Neutrophil (primary cell): Measurements from ENCODE around the gene FSTL4.

Experiments
- H3K27ac ChIP-seq: fragments of 200-600 bp; sonication (generic); 2 replicates; pipeline ENCODE4 v1.5.1; 2016; ENCODE audit warnings: mild to moderate bottlenecking, moderate library complexity
- H3K27me3 ChIP-seq: fragments of 200-600 bp; sonication (generic); 2 replicates; pipeline ENCODE4 v1.6.0; 2016; ENCODE audit warnings: mild to moderate bottlenecking
- H3K36me3 ChIP-seq: fragments of 200-600 bp; sonication (generic); 2 replicates; pipeline ENCODE4 v1.5.1; 2017
- H3K4me1 ChIP-seq, 2 experiments: fragments of 200-600 bp in 1 of 2; sonication (generic) in 1 of 2; 1 replicate in 1 of 2; 2 replicates in 1 of 2; pipeline versions ENCODE4 v1.5.1 to v1.6.1; 2013 to 2016; ENCODE audit warnings: low read depth in 1 of 2, low read length in 1 of 2, mild to moderate bottlenecking in 1 of 2, moderate library complexity in 1 of 2; ENCODE audit not compliant: control insufficient read depth in 1 of 2, insufficient read depth in 1 of 2
- H3K4me3 ChIP-seq, 2 experiments: fragments of 200-600 bp in 1 of 2; sonication (generic) in 1 of 2; 1 replicate in 1 of 2; 2 replicates in 1 of 2; pipeline ENCODE4 v1.5.1; 2013 to 2016; ENCODE audit warnings: low read depth in 1 of 2, low read length in 1 of 2, mild to moderate bottlenecking in 1 of 2, moderate library complexity in 1 of 2
- H3K9me3 ChIP-seq: fragments of 200-600 bp; sonication (generic); 2 replicates; pipeline ENCODE4 v1.5.1; 2016
- TF ChIP-seq, protein P1 (sequence below): fragments of 200-600 bp; sonication (generic); IDR thresholded peaks from 2 replicates; pipeline ENCODE4 v1.5.1; 2016; ENCODE audit warnings: antibody characterized with exemption

Gene FSTL4

DNA sequence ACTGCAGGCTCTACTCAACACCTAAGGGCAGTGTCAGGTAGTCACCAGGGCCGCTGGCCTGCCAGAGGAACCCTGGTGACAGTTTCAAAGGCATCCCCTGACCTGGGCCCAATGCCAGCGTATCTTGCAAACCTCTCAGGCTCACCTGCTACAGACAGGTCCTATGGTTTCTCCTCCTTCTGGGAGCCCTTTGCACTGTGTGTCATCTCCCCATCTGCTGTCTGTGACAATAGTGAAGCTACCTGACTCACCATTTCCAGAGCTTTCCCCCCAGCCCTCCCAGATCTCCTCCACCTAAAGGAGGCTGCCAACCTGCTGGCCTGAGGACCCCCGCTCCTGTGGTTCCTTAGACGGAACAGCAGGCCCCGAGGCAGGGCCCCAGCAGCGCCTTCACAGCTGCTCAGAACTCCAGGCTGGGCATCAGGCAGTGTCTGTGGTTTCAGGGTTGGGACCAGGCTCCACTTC, 203.1 kb downstream of the FSTL4 start:
- TF ChIP-seq, protein P1, sequence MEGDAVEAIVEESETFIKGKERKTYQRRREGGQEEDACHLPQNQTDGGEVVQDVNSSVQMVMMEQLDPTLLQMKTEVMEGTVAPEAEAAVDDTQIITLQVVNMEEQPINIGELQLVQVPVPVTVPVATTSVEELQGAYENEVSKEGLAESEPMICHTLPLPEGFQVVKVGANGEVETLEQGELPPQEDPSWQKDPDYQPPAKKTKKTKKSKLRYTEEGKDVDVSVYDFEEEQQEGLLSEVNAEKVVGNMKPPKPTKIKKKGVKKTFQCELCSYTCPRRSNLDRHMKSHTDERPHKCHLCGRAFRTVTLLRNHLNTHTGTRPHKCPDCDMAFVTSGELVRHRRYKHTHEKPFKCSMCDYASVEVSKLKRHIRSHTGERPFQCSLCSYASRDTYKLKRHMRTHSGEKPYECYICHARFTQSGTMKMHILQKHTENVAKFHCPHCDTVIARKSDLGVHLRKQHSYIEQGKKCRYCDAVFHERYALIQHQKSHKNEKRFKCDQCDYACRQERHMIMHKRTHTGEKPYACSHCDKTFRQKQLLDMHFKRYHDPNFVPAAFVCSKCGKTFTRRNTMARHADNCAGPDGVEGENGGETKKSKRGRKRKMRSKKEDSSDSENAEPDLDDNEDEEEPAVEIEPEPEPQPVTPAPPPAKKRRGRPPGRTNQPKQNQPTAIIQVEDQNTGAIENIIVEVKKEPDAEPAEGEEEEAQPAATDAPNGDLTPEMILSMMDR, result no peak
- H3K4me3 ChIP-seq, result no peak overlapping the region
- H3K4me1 ChIP-seq, result no peaks in the 10 kb centered on the region
- H3K27me3 ChIP-seq, result peaks cover 34% of the 10 kb centered on the region
- H3K9me3 ChIP-seq, result no peaks in the 10 kb centered on the region
- no peaks in the 10 kb centered on the region for H3K36me3 ChIP-seq
- no peak overlapping the region for H3K27ac ChIP-seq

DNA sequence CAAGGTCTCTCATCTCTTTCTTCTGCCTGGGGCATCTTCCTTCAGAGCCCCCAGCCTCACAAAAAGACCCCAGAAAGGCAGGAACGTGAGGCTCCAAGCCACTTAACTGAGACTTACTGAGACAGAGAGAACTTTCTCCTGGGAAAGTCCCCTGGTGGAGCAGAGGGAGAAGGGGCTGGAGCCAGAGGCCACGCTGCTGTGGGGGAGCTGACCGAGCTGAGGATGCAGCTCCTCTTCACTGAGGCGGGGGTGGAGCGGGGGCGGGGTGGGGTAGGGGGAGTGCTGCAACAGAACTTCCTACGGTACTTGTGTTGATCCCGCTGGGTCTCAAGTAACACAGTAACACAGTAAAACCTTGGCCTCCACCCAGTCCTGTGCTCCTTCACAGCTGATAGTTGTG, 204.0 kb downstream of the FSTL4 start:
- Histone ChIP-seq H3K27ac (no peak overlapping the region), H3K4me3 (no peak overlapping the region), H3K27me3 (peaks cover 27% of the 10 kb centered on the region), H3K4me1 (no peaks in the 10 kb centered on the region), H3K36me3 (no peaks in the 10 kb centered on the region), H3K9me3 (no peaks in the 10 kb centered on the region)
- TF ChIP-seq, protein P1, result no peak

DNA sequence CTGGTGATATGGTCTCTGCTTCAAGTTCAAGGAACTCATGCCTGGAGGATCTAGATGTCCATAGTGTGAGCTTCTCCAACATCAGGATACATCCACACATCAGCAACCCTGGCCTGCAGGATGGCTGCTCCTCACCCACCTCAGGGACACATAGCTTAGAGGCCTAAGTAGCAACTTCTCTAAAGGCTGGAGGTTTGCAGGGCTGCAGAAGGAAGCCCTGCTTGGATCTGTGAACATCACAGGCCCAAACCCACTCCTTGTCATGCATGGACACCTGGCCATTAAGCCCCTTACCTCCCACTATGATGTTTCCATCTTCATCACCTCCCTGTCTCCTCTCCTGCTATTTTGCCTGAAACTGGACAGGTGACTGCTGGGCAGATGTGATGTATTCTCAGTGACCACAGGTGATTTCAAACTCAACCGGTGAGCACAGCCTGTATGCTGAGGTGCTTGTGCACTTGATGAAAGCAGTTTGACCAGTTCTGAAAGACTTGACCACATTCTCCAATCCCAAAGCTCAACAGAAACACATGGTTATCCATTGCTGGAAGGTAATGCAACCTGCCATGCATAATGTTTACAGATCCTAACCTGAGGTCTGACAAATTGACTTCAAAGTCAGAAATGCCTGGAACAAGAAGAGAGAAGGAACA, 205.2 kb downstream of the FSTL4 start:
- TF ChIP-seq, protein P1, result no peak
- Histone ChIP-seq H3K4me3 (no peak overlapping the region), H3K36me3 (no peaks in the 10 kb centered on the region), H3K27me3 (peaks cover 21% of the 10 kb centered on the region), H3K9me3 (no peaks in the 10 kb centered on the region), H3K27ac (no peak overlapping the region), H3K4me1 (no peaks in the 10 kb centered on the region)

DNA sequence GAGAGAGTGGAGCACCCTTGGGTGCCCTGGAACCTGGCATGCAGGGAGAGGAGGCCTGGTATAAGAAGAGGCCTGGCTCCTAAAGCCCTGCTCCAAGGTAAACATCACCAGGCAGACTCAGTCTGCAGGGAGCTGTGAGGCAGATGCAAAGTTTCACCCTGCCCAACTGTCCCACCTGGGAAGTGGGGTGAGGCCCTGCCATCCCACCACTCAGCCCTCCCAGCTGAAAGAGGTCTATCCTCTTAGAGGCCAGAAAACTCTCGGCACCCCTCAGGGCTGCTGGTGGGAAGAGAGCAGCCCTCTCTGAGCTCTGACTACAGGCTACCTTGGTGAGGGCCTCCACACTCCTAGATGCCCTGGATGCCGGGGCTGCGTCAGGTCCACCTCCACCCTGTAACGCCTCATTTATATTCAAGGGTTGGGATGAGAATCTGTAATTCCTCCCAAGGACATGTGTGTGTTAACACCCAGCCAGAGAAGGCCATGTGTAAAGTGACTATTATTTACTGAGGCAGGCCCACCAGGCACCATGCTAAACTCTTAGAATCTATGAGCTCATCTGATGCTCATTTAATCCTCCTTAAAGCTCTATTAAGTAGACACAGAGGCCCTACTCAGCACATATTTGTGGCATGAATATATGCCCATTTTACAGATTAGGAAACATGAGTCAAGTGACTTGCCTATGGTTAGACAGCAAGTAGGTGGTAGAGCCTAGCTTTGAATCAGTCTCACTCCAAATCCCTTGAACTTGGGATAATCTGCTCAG, 205.9 kb downstream of the FSTL4 start:
- TF ChIP-seq, protein P1, result no peak

DNA sequence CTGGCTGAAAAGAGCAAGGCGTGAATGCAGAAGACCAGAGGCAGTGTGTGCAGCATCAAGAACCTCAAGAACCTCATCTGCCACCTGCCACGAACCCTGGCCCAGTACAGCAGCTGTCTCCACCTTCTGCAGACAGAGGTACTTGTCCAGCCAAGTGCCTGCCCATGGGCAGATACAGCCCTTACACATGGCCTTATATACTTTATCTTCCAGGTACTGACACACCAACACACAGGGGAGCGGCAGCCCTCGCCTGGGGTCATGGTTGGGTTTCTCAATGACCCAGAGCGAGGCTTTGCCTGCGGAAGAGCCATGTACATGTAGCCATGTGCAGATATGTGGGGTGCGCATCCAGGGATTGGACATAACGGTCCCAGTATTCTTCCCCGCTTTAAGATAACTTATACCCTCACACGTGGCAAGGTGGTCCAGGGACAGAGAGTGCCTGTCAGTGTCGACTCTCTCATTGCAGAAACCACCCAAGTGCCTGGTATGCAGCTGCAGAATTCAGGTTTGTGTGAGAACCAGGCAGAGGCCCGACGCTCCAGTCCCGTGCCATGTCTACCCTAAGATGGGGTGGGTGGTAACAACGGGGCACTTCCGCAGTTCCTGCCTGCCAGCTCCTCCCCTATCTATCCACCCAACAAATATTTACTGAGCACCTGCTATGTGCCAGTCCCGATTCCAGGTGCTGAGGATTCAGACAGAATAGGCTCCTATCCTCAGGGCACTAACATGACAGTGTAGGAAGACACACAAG, 206.9 kb downstream of the FSTL4 start:
- H3K36me3 ChIP-seq, result no peaks in the 10 kb centered on the region
- no peaks in the 10 kb centered on the region for H3K4me1 ChIP-seq
- peaks cover 6% of the 10 kb centered on the region for H3K27me3 ChIP-seq
- H3K9me3 ChIP-seq, result no peaks in the 10 kb centered on the region
- TF ChIP-seq, protein P1, result no peak
- H3K4me3 ChIP-seq, result no peak overlapping the region
- H3K27ac ChIP-seq, result no peak overlapping the region

More for the DNA sequence above, 205.9 kb downstream of the FSTL4 start:
- no peak overlapping the region for H3K27ac ChIP-seq
- no peaks in the 10 kb centered on the region for H3K36me3 ChIP-seq
- H3K4me1 ChIP-seq, result no peaks in the 10 kb centered on the region
- no peak overlapping the region for H3K4me3 ChIP-seq
- no peaks in the 10 kb centered on the region for H3K9me3 ChIP-seq
- H3K27me3 ChIP-seq, result peaks cover 15% of the 10 kb centered on the region
